Hematopoietic multipotent progenitor cell treated with erythropoietin and hydrocortisone succinate and interleukin-3 and kit ligand, for 8 days (in vitro differentiated cells): Measurements from ENCODE around the gene ANKRD52.

Experiments used
- DNase-seq: peaks from one replicate; pipeline ENCODE4 v3.0.0-alpha.2; 2015

Gene ANKRD52

GRCh38 chr12:56236985-56237384 lies 21.2 kb downstream of the ANKRD52 start:
- DNase-seq, result no peak

GRCh38 chr12:56236091-56236490 lies 22.1 kb downstream of the ANKRD52 start:
- DNase-seq, result no peak

GRCh38 chr12:56234746-56235436 lies 23.3 kb downstream of the ANKRD52 start:
- DNase-seq, result no peak

- no peak for DNase-seq
These were observed 27.0 kb downstream of the ANKRD52 start for GRCh38 chr12:56231184-56231582.

- no peak for DNase-seq
These were observed 27.6 kb downstream of the ANKRD52 start for GRCh38 chr12:56230432-56231183.

GRCh38 chr12:56229916-56230431 lies 28.2 kb downstream of the ANKRD52 start, which contains the start of gene SLC39A5:
Gene SLC39A5 (plus strand): TSS chr12:56230051. CDS start chr12:56231275, 1,224 bp downstream.
- no peak for DNase-seq

GRCh38 chr12:56229082-56229481 lies 29.1 kb downstream of the ANKRD52 start:
- no peak for DNase-seq

- DNase-seq, result no peak
These were observed 33.2 kb downstream of the ANKRD52 start for GRCh38 chr12:56224954-56225353.

- peak; percentile 97 for DNase-seq
These were observed 34.0 kb downstream of the ANKRD52 start, which contains the start of gene NABP2 for GRCh38 chr12:56224102-56224701. Gene NABP2 (plus strand): TSS chr12:56224342. CDS start chr12:56224857, 515 bp downstream.

GRCh38 chr12:56223571-56224101 lies 34.5 kb downstream of the ANKRD52 start:
- DNase-seq, result no peak

GRCh38 chr12:56222531-56222895 lies 35.7 kb downstream of the ANKRD52 start:
- DNase-seq, result peak; percentile 60

GRCh38 chr12:56221757-56222530 lies 36.2 kb downstream of the ANKRD52 start, which contains the start of gene RNF41:
Gene RNF41 (minus strand): TSS chr12:56221922. CDS start chr12:56214047, 7,875 bp downstream.
- peak; percentile 96 for DNase-seq

- peak; percentile 34 for DNase-seq
These were observed 36.9 kb downstream of the ANKRD52 start for GRCh38 chr12:56221232-56221756.

- DNase-seq, result peak; percentile 73
These were observed 37.5 kb downstream of the ANKRD52 start for GRCh38 chr12:56220611-56221231.

- no peak for DNase-seq
These were observed 38.3 kb downstream of the ANKRD52 start for GRCh38 chr12:56219840-56220239.

GRCh38 chr12:56216461-56216860 lies 41.7 kb downstream of the ANKRD52 start:
- DNase-seq, result no peak

- DNase-seq, result no peak
These were observed 44.3 kb downstream of the ANKRD52 start for GRCh38 chr12:56213878-56214277.

GRCh38 chr12:56212361-56212760 lies 45.8 kb downstream of the ANKRD52 start:
- DNase-seq, result peak; percentile 54

GRCh38 chr12:56208006-56208405 lies 50.2 kb downstream of the ANKRD52 start:
- no peak for DNase-seq

- peak; percentile 64 for DNase-seq
These were observed 51.6 kb downstream of the ANKRD52 start for GRCh38 chr12:56206452-56207166.

GRCh38 chr12:56205445-56205844 lies 52.7 kb downstream of the ANKRD52 start:
- DNase-seq, result peak; percentile 45
